NT2/D1 (cell line): Measurements from ENCODE around the gene NRXN2.

Experiments
- DNase-seq: peaks from one replicate; pipeline ENCODE4 v3.0.0-alpha.2; 2011; ENCODE audit warnings: low read depth, low spot score
- H3K27me3 ChIP-seq: 2 replicates; pipeline ENCODE4 v1.6.0; 2011; ENCODE audit warnings: mild to moderate bottlenecking; ENCODE audit not compliant: insufficient read length, insufficient read depth
- H3K36me3 ChIP-seq: 2 replicates; pipeline ENCODE4 v1.6.1; 2011; ENCODE audit warnings: mild to moderate bottlenecking, low read length, mixed read lengths; ENCODE audit not compliant: insufficient read depth, insufficient read length
- H3K4me1 ChIP-seq: 2 replicates; pipeline ENCODE4 v1.5.1; 2011; ENCODE audit not compliant: insufficient read depth, insufficient read length
- H3K4me3 ChIP-seq: 2 replicates; pipeline ENCODE4 v1.5.1; 2011; ENCODE audit warnings: low read depth; ENCODE audit not compliant: insufficient read length
- H3K9ac ChIP-seq: 2 replicates; pipeline ENCODE4 v1.6.0; 2011; ENCODE audit warnings: low read depth; ENCODE audit not compliant: insufficient read length
- H3K9me3 ChIP-seq: 2 replicates; pipeline ENCODE4 v1.5.1; 2011; ENCODE audit warnings: mild to moderate bottlenecking, low read length; ENCODE audit not compliant: insufficient read depth
- SUZ12 ChIP-seq: IDR thresholded peaks from 2 replicates; pipeline ENCODE4 v1.6.1; 2011; ENCODE audit not compliant: insufficient read length, insufficient read depth; ENCODE audit errors: extremely low read depth
- YY1 ChIP-seq: IDR thresholded peaks from 2 replicates; pipeline ENCODE4 v1.6.1; 2011; ENCODE audit not compliant: insufficient read length, insufficient read depth
- ZNF274 ChIP-seq: IDR thresholded peaks from 2 replicates; pipeline ENCODE4 v1.6.1; 2011; ENCODE audit warnings: mild to moderate bottlenecking, low read depth, low read length

Gene NRXN2

GRCh38 chr11:64566915-64567891 lies 155.8 kb downstream of the NRXN2 start:
- TF ChIP-seq SUZ12: no peak
- TF ChIP-seq ZNF274: no peak
- TF ChIP-seq YY1: no peak
- H3K4me3 ChIP-seq: peak overlapping the region; percentile 19

DNA sequence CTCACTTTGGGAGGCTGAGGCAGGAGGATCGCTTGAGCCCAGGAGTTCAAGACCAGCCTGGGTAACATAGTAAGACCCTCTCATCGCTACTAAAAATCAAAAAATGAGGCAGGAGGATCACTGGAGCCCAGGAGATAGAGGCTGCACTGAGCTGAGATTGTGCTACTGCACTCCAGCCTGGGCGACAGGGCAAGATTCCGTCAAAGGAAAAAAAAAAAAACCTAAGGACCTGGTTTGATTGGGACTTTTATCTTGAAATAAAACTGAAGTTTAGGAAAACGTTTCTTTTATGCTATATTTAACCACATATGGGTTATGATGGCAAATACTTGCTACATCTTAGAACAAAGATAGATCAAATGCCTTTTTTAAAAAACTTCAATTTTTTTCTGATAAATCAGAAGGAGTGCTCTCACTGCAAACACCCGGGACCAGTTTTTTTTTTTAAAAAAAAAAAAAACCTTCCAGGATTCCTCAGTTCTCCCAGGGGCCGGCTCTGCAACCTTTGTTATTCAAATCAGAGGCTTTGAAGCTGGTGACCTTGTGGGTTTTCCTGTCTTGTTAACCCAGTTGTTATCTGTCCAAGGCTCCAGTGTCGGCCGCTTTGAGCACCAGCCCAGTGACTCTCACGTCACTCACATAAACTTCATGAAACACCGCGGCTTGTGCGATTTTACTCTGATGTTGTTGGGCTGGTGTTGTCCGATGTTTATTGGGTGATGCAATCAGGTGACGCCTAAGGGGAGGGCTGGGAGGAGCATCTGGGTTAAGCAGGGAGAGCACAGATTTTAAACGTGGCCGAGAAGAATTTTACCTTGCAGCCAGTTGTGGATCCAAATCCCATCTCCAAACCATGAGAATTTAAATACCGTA lies 156.7 kb downstream of the NRXN2 start:
- peak; percentile 76 for DNase-seq
- TF ChIP-seq ZNF274 (no peak), SUZ12 (no peak), YY1 (no peak)
- H3K9ac ChIP-seq: peak overlapping the region; percentile 76
- no peaks in the 10 kb centered on the region for H3K9me3 ChIP-seq
- peaks cover 33% of the 10 kb centered on the region for H3K4me1 ChIP-seq
- H3K4me3 ChIP-seq: peak overlapping the region; percentile 19
- H3K36me3 ChIP-seq: no peaks in the 10 kb centered on the region
- H3K27me3 ChIP-seq: no peaks in the 10 kb centered on the region

More at GRCh38 chr11:64566915-64567891, 155.8 kb downstream of the NRXN2 start:
- Histone ChIP-seq H3K4me1 (peaks cover 35% of the 10 kb centered on the region), H3K36me3 (no peaks in the 10 kb centered on the region), H3K9ac (peak overlapping the region; percentile 76), H3K9me3 (no peaks in the 10 kb centered on the region), H3K27me3 (no peaks in the 10 kb centered on the region)
- no peak for DNase-seq

GRCh38 chr11:64564947-64565889 lies 157.8 kb downstream of the NRXN2 start:
- DNase-seq: peak; percentile 46
- H3K4me3 ChIP-seq: no peak overlapping the region
- peaks cover 40% of the 10 kb centered on the region for H3K4me1 ChIP-seq
- no peaks in the 10 kb centered on the region for H3K9me3 ChIP-seq
- no peaks in the 10 kb centered on the region for H3K27me3 ChIP-seq
- peak overlapping the region; percentile 43 for H3K9ac ChIP-seq
- H3K36me3 ChIP-seq: no peaks in the 10 kb centered on the region
- TF ChIP-seq SUZ12 (no peak), YY1 (no peak), ZNF274 (no peak)

- DNase-seq: no peak
- H3K9me3 ChIP-seq: no peaks in the 10 kb centered on the region
- no peaks in the 10 kb centered on the region for H3K36me3 ChIP-seq
- H3K4me3 ChIP-seq: no peak overlapping the region
- H3K4me1 ChIP-seq: peaks cover 46% of the 10 kb centered on the region
- no peak overlapping the region for H3K9ac ChIP-seq
- H3K27me3 ChIP-seq: no peaks in the 10 kb centered on the region
- TF ChIP-seq ZNF274 (no peak), SUZ12 (no peak), YY1 (no peak)
Measured at GRCh38 chr11:64564419-64564818, 158.6 kb downstream of the NRXN2 start.

DNA sequence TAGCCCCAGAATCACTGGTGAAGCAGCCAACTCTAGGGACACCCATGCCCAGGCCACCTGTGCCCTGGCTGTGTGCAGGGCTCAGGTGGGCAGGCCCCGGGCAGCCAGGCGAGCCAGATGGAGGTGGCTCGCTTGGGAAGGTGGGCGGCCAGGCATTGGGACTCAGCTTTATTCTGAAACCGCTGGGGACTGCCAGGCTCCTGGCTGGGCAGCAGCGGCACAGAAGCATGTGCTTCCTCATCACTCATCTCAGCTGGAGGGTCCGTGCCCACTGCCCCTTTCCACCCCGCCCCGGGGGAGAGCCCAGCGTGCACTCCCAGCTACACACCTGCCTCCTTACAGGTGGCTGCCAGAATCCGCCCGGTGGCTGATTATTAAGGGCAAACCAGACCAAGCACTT lies 159.0 kb downstream of the NRXN2 start:
- no peak for TF ChIP-seq ZNF274
- no peak for TF ChIP-seq SUZ12
- TF ChIP-seq YY1: no peak
- H3K4me3 ChIP-seq: no peak overlapping the region
- no peaks in the 10 kb centered on the region for H3K27me3 ChIP-seq
- H3K9me3 ChIP-seq: no peaks in the 10 kb centered on the region
- H3K9ac ChIP-seq: no peak overlapping the region
- H3K4me1 ChIP-seq: peaks cover 48% of the 10 kb centered on the region
- H3K36me3 ChIP-seq: no peaks in the 10 kb centered on the region
- no peak for DNase-seq

GRCh38 chr11:64562723-64563351 lies 160.2 kb downstream of the NRXN2 start:
- Histone ChIP-seq H3K9ac (no peak overlapping the region), H3K36me3 (no peaks in the 10 kb centered on the region), H3K4me1 (peaks cover 52% of the 10 kb centered on the region), H3K9me3 (no peaks in the 10 kb centered on the region), H3K4me3 (no peak overlapping the region), H3K27me3 (no peaks in the 10 kb centered on the region)
- no peak for TF ChIP-seq YY1
- no peak for TF ChIP-seq ZNF274
- TF ChIP-seq SUZ12: no peak
- DNase-seq: no peak
